Loucy (cell line): ENCODE data around the gene GOLM1.

Experiments
- EZH2phosphoT487 ChIP-seq: fragments of 200-600 bp; IDR thresholded peaks from 2 replicates; pipeline ENCODE4 v1.6.1; 2018; ENCODE audit warnings: antibody characterized with exemption, mild to moderate bottlenecking, moderate library complexity, borderline replicate concordance
- TF ChIP-seq, protein P1 (sequence below): fragments of 200-600 bp; sonication (generic); conservative IDR thresholded peaks from 2 replicates; pipeline ENCODE4 v1.5.1; 2014; ENCODE audit warnings: mild to moderate bottlenecking, antibody characterized with exemption, low read length

DNA sequence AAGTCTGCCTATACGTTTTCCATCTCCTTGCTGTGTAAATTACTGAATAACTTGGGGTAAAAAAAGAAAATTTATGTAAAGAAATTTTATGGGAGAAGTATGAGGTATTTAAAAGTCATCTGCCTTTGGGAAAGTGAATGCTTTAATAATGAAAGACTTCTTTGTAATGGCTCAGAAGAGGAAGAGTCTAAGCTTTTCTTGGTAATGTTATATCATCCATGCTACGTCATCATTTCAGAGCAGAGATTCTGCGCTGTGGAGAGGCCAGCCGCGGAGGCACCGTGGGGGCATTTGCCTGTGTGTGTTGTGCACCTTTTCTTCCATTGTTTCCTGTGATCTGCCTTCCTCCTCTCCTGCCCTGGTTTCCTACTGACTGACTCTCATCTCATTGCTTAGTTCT, 78.2 kb downstream of the GOLM1 start:
- TF ChIP-seq, protein P1, sequence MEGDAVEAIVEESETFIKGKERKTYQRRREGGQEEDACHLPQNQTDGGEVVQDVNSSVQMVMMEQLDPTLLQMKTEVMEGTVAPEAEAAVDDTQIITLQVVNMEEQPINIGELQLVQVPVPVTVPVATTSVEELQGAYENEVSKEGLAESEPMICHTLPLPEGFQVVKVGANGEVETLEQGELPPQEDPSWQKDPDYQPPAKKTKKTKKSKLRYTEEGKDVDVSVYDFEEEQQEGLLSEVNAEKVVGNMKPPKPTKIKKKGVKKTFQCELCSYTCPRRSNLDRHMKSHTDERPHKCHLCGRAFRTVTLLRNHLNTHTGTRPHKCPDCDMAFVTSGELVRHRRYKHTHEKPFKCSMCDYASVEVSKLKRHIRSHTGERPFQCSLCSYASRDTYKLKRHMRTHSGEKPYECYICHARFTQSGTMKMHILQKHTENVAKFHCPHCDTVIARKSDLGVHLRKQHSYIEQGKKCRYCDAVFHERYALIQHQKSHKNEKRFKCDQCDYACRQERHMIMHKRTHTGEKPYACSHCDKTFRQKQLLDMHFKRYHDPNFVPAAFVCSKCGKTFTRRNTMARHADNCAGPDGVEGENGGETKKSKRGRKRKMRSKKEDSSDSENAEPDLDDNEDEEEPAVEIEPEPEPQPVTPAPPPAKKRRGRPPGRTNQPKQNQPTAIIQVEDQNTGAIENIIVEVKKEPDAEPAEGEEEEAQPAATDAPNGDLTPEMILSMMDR = no peak
- no peak for TF ChIP-seq EZH2phosphoT487
